ENCODE data around the gene CCDC85B.
"Not testable (repeated sequence)": the region's sequence is repeated elsewhere in the genome, so short reads cannot be mapped to it uniquely, and the experiment has no call there.

Gene CCDC85B

DNA sequence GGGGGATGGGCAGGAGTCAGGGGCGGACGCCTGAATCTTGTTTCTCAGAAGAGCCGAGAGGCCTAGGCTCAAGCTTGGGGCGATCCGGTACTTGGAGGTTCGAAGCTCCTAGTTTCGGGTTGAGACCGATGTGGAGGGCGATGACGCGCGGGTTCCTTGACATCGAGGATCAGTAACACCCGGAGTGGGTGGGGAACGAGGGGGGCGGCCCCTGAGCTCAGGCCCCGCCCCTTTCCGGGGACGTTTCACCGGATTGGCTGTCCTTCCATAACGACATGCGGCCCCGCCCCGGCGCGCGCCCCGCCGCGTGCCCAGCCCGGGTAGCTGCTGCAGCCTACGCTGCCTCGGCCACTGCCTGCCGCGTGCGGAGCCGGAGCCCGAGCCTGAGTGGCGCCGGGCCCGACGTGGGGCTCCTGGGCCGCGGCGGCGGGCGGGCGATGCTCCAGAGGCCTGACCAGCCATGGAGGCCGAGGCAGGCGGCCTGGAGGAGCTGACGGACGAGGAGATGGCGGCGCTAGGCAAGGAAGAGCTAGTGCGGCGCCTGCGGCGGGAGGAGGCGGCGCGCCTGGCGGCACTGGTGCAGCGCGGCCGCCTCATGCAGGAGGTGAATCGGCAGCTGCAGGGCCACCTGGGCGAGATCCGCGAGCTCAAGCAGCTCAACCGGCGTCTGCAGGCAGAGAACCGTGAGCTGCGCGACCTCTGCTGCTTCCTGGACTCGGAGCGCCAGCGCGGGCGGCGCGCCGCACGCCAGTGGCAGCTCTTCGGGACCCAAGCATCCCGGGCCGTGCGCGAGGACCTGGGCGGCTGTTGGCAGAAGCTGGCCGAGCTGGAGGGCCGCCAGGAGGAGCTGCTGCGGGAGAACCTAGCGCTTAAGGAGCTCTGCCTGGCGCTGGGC lies at the start of gene CCDC85B:
CCDC85B (plus strand) TSS at position 350 of the 895 bp plus-strand sequence; CDS start at position 461, 111 bp downstream.
- peak; percentile 73 to 99 (median 96) for DNase-seq

DNA sequence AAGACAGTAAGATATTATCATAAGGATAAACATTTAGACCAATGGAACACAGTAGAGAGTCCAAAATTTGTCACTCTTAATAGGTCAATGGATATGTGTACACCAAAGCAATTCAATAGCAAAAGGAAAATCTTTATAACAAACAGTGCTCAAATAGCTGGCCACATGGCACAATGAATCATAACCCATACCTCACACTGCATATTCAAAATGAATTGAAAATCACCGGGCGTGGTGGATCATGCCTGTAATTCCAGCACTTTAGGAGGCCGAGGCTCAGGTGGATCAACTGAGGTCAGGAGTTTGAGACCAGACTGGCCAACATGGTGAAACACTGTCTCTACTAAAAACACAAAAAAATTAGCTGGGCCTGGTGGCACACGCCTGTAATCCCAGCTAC lies 48.3 kb upstream of the CCDC85B start:
- no peak for DNase-seq

DNA sequence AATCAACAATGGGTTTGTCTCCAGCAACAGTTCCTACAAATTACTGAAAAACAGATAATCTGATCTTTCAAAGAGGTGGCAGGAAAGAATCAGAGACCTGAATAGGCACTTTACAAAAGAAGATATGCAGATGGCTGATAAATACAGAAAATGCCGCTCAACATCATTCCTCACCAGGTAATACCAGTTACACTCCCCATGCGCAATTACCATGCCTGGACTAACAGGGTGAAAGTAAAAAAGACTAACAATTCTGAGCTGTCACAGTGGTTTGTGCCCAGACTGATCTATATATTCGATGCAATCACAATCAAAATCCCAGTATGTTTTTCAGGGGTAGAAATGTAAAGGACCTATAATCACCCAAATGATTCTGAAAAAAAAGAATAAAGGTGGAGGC lies 46.7 kb upstream of the CCDC85B start:
- DNase-seq, result no peak

DNA sequence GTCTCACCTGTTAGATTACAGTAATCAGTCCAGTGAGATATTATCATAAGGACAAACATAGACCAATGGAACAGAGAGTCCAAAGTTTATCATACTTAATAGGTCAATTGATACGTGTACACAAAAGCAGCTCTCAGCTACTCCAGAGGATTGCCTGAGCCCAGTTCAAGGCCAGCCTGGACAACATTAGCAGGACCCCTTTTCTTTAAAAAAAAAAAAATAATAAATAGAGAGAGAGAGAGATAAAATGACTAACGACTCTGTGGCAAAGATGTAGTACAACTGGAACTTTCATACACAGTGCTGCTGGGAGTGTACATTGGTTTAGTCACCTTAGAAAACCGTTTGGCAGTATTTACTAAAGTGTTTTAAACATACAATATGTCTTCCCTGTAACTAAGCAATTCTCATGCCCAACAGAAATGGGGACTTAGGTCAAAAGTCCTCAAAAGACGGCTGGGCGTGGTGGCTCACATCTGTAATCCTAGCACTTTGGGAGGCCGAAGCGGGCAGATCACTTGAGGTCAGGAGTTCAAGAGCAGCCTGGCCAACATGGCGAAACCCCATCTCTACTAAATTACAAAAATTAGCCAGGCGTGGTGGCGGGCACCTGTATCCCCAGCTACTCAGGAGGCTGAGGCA lies 46.1 kb upstream of the CCDC85B start:
- no peak for DNase-seq

GRCh38 chr11:65847746-65848145 lies 42.7 kb upstream of the CCDC85B start:
- no peak for DNase-seq

DNA sequence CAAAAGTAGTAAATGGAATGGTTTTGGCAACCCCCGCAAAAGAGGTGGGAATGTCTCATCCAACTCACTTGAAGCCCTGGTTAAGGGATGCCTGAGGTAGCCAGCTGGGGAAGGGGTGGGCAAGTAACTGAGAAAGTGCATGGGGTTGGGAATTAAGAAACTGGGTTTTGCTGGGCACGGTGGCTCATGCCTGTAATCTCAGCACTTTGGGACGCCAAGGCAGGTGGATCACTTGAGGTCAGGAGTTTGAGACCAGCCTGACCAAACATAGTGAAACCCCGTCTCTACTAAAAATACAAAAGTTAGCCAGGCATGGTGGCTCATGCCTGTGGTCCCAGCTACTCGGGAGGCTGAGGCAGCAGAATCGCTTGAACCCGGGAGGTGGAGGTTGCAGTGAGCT lies 41.8 kb upstream of the CCDC85B start:
- DNase-seq, result not testable (repeated sequence)

DNA sequence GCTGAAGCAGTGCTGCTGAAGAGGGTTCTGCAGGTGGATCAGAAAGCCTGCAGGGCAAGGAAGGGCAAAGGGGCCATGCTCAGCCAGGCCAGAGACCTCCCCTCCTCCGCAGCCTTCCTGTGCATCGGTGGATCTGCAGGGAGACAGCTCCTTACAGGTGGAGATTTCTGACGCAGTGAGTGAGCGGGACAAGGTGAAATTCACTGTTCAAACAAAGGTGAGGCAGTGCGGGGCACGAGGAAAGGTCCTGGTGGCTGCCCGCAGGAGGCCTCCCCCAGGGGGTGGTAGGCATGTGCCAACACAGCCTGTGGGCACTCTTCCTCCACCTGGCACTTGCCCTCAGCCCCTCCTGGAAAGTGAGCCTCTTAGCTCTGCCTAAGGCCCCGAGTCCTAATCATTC lies 41.1 kb upstream of the CCDC85B start:
- no peak for DNase-seq

- DNase-seq, result no peak
Measured at GRCh38 chr11:65849771-65850216, 40.7 kb upstream of the CCDC85B start.

GRCh38 chr11:65850217-65851082 lies 40.0 kb upstream of the CCDC85B start:
- no peak for DNase-seq

- no peak for DNase-seq
Measured at GRCh38 chr11:65851083-65851579, 39.3 kb upstream of the CCDC85B start.

DNA sequence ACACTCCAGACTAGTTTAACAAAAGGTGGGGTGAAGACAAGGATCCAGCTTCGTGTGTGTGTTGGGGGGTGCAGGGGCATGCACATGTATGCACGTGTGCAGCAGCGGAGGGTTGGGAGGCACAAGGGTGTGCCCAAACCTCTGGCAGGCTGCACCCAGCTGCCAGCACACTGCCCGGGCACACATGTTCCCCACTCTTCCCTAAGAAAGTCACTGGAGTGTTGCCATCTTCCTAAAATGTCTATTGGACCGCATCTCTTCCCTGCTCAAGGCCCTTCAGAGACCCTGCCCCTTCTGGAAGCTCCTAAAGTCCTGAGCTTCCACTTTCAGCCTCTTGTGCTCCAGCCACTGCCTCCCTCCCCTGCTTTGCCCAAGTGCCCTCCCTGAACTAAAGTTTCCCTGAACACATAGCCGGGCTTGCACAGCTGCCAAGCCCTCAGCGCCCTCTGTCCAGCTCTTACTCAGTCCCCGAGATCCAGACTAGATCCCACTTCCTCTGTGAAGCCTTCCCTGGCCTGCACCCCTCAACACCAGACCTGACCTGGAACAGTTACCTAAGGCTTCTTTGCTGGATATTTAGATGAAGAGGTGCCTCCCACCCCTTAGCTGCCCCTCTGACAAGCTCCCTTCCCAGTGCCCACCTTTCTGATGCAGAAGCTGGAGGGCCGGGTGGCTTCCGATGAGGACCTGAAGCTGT lies 38.5 kb upstream of the CCDC85B start:
- no peak for DNase-seq

GRCh38 chr11:65852508-65853245 lies 37.8 kb upstream of the CCDC85B start:
- no peak for DNase-seq

- no peak for DNase-seq
Measured at GRCh38 chr11:65853246-65853979, 37.1 kb upstream of the CCDC85B start.

DNA sequence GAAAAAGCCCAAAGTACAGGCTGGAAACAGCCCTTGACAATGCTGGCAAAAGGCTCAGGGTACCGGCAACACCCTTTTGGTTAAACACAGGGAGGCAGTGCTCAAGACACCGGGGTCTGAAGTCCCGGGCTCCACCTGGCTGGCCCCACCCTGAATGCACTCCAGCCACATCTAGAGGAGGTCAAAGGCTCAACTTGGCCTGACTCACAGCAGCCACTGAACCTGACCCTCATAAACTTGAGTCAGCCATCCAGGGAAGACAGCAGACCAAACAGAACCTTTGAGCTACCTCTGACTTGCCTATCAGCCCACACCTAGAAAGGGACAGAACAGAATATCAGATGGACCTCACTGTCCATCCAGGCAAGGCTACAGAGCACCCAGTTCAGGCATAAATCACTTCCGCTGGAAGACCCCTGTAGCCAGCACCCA lies 36.3 kb upstream of the CCDC85B start:
- DNase-seq, result no peak

- DNase-seq, result no peak
Measured at GRCh38 chr11:65854852-65855837, 35.3 kb upstream of the CCDC85B start.

DNA sequence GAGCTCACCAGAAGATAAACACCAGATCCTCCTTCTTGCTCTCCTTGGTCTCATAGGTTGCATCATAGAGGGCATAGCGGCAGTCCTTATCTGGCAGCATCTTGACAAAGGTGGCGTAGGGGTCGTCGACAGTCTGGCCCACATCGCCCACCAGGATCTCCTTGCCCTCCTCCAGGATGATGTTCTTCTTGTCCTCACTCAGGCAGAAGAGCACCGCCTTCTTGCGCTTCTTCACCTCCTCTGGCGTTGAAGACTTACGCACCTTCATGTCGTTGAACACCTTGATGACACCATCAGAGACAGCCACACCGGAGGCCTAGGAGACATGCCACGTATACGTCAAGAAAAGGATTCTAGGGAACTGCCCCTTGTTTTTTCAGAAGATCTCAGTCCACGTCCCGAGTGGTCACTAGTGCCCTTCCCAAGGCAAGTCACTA lies 34.5 kb upstream of the CCDC85B start:
- no peak for DNase-seq

GRCh38 chr11:65856689-65857499 lies 33.6 kb upstream of the CCDC85B start:
- DNase-seq, result peak in 50 of 51 donors; percentile 19 to 88 (median 74)

Data from hypothalamus (tissue), 51 donors.